Measurements from ENCODE around the gene ATG5.

DNA sequence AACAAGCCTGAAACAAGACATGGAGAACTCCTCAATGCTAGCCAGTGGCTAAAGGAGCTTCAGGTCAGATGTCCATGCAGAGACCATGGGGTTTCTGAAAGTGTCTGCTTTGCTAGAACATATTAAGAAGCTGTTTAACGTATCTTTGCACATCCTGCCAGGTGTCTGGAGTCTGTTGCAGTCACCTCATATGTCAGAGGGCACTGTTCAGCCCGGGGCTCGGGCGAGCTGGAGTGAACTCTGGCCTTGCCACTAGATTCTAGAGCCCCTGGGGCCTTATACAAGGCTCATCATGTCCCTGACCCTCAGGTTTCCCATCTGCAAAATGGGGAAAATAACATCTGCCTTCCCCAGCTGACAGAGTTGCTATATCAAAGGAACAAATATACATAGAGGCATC lies 180.4 kb downstream of the ATG5 start:
- TF ChIP-seq, protein P1, sequence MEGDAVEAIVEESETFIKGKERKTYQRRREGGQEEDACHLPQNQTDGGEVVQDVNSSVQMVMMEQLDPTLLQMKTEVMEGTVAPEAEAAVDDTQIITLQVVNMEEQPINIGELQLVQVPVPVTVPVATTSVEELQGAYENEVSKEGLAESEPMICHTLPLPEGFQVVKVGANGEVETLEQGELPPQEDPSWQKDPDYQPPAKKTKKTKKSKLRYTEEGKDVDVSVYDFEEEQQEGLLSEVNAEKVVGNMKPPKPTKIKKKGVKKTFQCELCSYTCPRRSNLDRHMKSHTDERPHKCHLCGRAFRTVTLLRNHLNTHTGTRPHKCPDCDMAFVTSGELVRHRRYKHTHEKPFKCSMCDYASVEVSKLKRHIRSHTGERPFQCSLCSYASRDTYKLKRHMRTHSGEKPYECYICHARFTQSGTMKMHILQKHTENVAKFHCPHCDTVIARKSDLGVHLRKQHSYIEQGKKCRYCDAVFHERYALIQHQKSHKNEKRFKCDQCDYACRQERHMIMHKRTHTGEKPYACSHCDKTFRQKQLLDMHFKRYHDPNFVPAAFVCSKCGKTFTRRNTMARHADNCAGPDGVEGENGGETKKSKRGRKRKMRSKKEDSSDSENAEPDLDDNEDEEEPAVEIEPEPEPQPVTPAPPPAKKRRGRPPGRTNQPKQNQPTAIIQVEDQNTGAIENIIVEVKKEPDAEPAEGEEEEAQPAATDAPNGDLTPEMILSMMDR (IDR thresholded peaks at IDR 0.05 in 2 of 3, conservative IDR thresholded peaks at IDR 0.05 in 1 of 3; ENCODE audit: insufficient read depth in 2 of 3, low read depth in 1 of 3, low read length in 3 of 3), result no peak
- TF ChIP-seq, protein P2, sequence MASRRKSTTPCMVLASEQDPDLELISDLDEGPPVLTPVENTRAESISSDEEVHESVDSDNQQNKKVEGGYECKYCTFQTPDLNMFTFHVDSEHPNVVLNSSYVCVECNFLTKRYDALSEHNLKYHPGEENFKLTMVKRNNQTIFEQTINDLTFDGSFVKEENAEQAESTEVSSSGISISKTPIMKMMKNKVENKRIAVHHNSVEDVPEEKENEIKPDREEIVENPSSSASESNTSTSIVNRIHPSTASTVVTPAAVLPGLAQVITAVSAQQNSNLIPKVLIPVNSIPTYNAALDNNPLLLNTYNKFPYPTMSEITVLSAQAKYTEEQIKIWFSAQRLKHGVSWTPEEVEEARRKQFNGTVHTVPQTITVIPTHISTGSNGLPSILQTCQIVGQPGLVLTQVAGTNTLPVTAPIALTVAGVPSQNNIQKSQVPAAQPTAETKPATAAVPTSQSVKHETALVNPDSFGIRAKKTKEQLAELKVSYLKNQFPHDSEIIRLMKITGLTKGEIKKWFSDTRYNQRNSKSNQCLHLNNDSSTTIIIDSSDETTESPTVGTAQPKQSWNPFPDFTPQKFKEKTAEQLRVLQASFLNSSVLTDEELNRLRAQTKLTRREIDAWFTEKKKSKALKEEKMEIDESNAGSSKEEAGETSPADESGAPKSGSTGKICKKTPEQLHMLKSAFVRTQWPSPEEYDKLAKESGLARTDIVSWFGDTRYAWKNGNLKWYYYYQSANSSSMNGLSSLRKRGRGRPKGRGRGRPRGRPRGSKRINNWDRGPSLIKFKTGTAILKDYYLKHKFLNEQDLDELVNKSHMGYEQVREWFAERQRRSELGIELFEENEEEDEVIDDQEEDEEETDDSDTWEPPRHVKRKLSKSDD (conservative IDR thresholded peaks at IDR 0.05; ENCODE audit: low read length), result no peak
- TF ChIP-seq RAD51 (IDR thresholded peaks at IDR 0.05; ENCODE audit: borderline replicate concordance, low read depth), result no peak
- TF ChIP-seq, protein P3, sequence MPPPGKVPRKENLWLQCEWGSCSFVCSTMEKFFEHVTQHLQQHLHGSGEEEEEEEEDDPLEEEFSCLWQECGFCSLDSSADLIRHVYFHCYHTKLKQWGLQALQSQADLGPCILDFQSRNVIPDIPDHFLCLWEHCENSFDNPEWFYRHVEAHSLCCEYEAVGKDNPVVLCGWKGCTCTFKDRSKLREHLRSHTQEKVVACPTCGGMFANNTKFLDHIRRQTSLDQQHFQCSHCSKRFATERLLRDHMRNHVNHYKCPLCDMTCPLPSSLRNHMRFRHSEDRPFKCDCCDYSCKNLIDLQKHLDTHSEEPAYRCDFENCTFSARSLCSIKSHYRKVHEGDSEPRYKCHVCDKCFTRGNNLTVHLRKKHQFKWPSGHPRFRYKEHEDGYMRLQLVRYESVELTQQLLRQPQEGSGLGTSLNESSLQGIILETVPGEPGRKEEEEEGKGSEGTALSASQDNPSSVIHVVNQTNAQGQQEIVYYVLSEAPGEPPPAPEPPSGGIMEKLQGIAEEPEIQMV (tag; conservative IDR thresholded peaks at IDR 0.05; ENCODE audit: low read depth), result no peak

Data from K562 (cell line).